Measurements from ENCODE around the gene RTN4R. TPM values are rescaled to one million over a fixed set of nuclear protein-coding genes. Genes with fewer than 3 reads are reported as not detected.

Gene RTN4R
- polyA plus RNA-seq, 1 of the 3 experiments (the other 2 are of a cell fraction) = 0.23 TPM

GRCh38 chr22:20254975-20255946, 12.9 kb downstream of the RTN4R start:
- no peaks in the 10 kb centered on the region for H3K27me3 ChIP-seq (ENCODE audit: insufficient read depth)
- TF ChIP-seq USF1 (IDR thresholded peaks at IDR 0.05; ENCODE audit: borderline replicate concordance, low read depth) (no peak), GABPA (IDR thresholded peaks at IDR 0.05; ENCODE audit: low read depth) (no peak)
- no peaks in the 10 kb centered on the region for H3K9me3 ChIP-seq
- H4K20me1 ChIP-seq (ENCODE audit: insufficient read depth) = no peaks in the 10 kb centered on the region
- no peaks in the 10 kb centered on the region for H3F3A ChIP-seq (replicated peaks; ENCODE audit: insufficient read depth)
- no peaks in the 10 kb centered on the region for H3K36me3 ChIP-seq (replicated peaks in 1 of 2; ENCODE audit: control insufficient read depth in 1 of 2, insufficient read depth in 2 of 2, low read length in 1 of 2)
- ChIA-PET CTCF (interaction anchor here (1.5 to 4.1 kb wide), 3 partner anchors 15 to 98 kb away, joined by 4 to 22 read pairs (median 4); no protein-coding TSS in a partner anchor), POLR2A (no interaction called here)
- peaks cover 0 to 23% of the 10 kb centered on the region in 2 experiments; a peak in 1 of 4 replicates for H3K4me1 ChIP-seq (ENCODE audit: control insufficient read depth in 1 of 2, insufficient read depth in 2 of 2, low read depth in 1 of 2, low read length in 1 of 2)
- no peak overlapping the region for H3K4me3 ChIP-seq (ENCODE audit: low read depth in 2 of 2, low read length in 1 of 2)
- H3K79me2 ChIP-seq (ENCODE audit: insufficient read depth) = no peaks in the 10 kb centered on the region
- WGBS (ENCODE audit: low lambda C conversion rate) = 79% methylated on average over 18 of the region's 23 CpGs
- H3K9me2 ChIP-seq = no peaks in the 10 kb centered on the region
- no peak overlapping the region for H3K4me2 ChIP-seq
- H2AFZ ChIP-seq (ENCODE audit: low read depth) = no peak overlapping the region
- no peak overlapping the region for H3K9ac ChIP-seq
- peak; percentile 57 for DNase-seq
- H3K27ac ChIP-seq (ENCODE audit: low read depth in 2 of 2, low read length in 1 of 2) = no peak overlapping the region

GRCh38 chr22:20253161-20253560, 15.0 kb downstream of the RTN4R start:
- ChIA-PET CTCF (interaction anchor here (1.5 kb wide), 1 partner anchor 96 kb away, joined by 6 read pairs; no protein-coding TSS in a partner anchor), POLR2A (no interaction called here)
- H3K36me3 ChIP-seq (replicated peaks in 1 of 2; ENCODE audit: control insufficient read depth in 1 of 2, insufficient read depth in 2 of 2, low read length in 1 of 2) = no peaks in the 10 kb centered on the region
- no peaks in the 10 kb centered on the region for H3K9me3 ChIP-seq
- H3K79me2 ChIP-seq (ENCODE audit: insufficient read depth) = no peaks in the 10 kb centered on the region
- WGBS (ENCODE audit: low lambda C conversion rate) = 56% methylated on average over 6 of the region's 7 CpGs
- H2AFZ ChIP-seq (ENCODE audit: low read depth) = no peak overlapping the region
- no peak overlapping the region for H3K27ac ChIP-seq (ENCODE audit: low read depth in 2 of 2, low read length in 1 of 2)
- no peaks in the 10 kb centered on the region for H4K20me1 ChIP-seq (ENCODE audit: insufficient read depth)
- H3F3A ChIP-seq (replicated peaks; ENCODE audit: insufficient read depth) = no peaks in the 10 kb centered on the region
- no peaks in the 10 kb centered on the region for H3K27me3 ChIP-seq (ENCODE audit: insufficient read depth)
- no peak overlapping the region for H3K4me3 ChIP-seq (ENCODE audit: low read depth in 2 of 2, low read length in 1 of 2)
- no peak for DNase-seq
- TF ChIP-seq GATA2 (CRISPR knock-in tag; IDR thresholded peaks at IDR 0.05) (no peak), YY1 (IDR thresholded peaks at IDR 0.05; ENCODE audit: low read depth) (no peak), USF2 (IDR thresholded peaks at IDR 0.05; ENCODE audit: borderline replicate concordance, low read depth, low read length) (no peak), NRF1 (IDR thresholded peaks at IDR 0.05; ENCODE audit: low read depth, low read length) (no peak), FOXM1 (IDR thresholded peaks at IDR 0.05; ENCODE audit: low read depth) (no peak), TEAD4 (IDR thresholded peaks at IDR 0.05; ENCODE audit: borderline replicate concordance, insufficient read depth) (no peak), CHD2 (IDR thresholded peaks at IDR 0.05; ENCODE audit: low read length, partially characterized antibody) (no peak), MXI1 (IDR thresholded peaks at IDR 0.05; ENCODE audit: low read depth, low read length) (no peak), RFX5 (IDR thresholded peaks at IDR 0.05; ENCODE audit: low read length) (no peak), MEF2A (IDR thresholded peaks at IDR 0.05; ENCODE audit: borderline replicate concordance, low read depth) (no peak), RXRA (IDR thresholded peaks at IDR 0.05; ENCODE audit: borderline replicate concordance, low read depth) (no peak), POLR2AphosphoS5 (IDR thresholded peaks at IDR 0.05; ENCODE audit: low read depth, low read length) (no peak)
- no peak overlapping the region for H3K4me2 ChIP-seq
- H3K9me2 ChIP-seq = no peaks in the 10 kb centered on the region
- peaks cover 0 to 44% of the 10 kb centered on the region in 2 experiments; a peak in 1 of 4 replicates for H3K4me1 ChIP-seq (ENCODE audit: control insufficient read depth in 1 of 2, insufficient read depth in 2 of 2, low read depth in 1 of 2, low read length in 1 of 2)
- no peak overlapping the region for H3K9ac ChIP-seq
